HepG2 (cell line): ENCODE data around the gene MAP2K3. TPM values are rescaled to one million over a fixed set of nuclear protein-coding genes. Genes with fewer than 3 reads are reported as not detected.

Experiments used
- ATAC-seq: fragments of 200-7000 bp; cut with Tn5 transposase; 3 replicates; pipeline ENCODE4 v1.9.1; 2020; ENCODE audit warnings: mild to moderate bottlenecking, moderate library complexity
- BruUV-seq: library from RNA; stranded (reverse); fragments of 400-500 nt; replicated peaks from 2 replicates; lab custom pipeline; 2021; lab: Mats Ljungman, UMichigan
- CTCF ChIA-PET: fragments of 300-600 bp; formaldehyde crosslinking; extraction: SDS; loops from one replicate; lab custom pipeline; 2021; ENCODE audit warnings: low total read pairs, inconsistent platforms, low intra/inter-chr PET ratio; lab: Yijun Ruan, JAX
- POLR2A ChIA-PET: fragments of 350-600 bp; sonication (Branson Sonifier 250); formaldehyde crosslinking; loops from one replicate; lab custom pipeline; 2020; ENCODE audit warnings: antibody characterized with exemption, inconsistent platforms; lab: Yijun Ruan, JAX
- DNase-seq: peaks from one replicate; pipeline ENCODE4 v3.0.0-alpha.2; 2015; ENCODE audit warnings: low spot score
- FAIRE-seq: peaks from 3 replicates; lab custom pipeline; 2011; peaks lifted over from hg19 to GRCh38; lab: Jason Lieb, UNC
- H2AFZ ChIP-seq: one replicate; pipeline ENCODE4 v1.6.1; 2011; ENCODE audit warnings: low read length, inconsistent platforms
- H3K27ac ChIP-seq: fragments of 300-600 bp; 3 replicates; pipeline ENCODE4 v1.8.0; 2011; ENCODE audit warnings: mixed run types, mild to moderate bottlenecking, mixed read lengths, low read length, inconsistent platforms; ENCODE audit not compliant: insufficient read depth; ENCODE audit errors: extremely low read length
- H3K27me3 ChIP-seq, 2 experiments: fragments of 200-600 bp in 1 of 2; 2 replicates in 1 of 2; 3 replicates in 1 of 2; pipeline versions ENCODE4 v1.6.0 to v1.8.0; 2011; ENCODE audit warnings: low read length in 2 of 2, mild to moderate bottlenecking in 2 of 2, moderate library complexity in 2 of 2, inconsistent platforms in 1 of 2; ENCODE audit not compliant: insufficient read depth in 2 of 2, control insufficient read depth in 1 of 2
- H3K36me3 ChIP-seq, 2 experiments: fragments of 200-600 bp in 1 of 2; replicated peaks in 1 of 2; 2 replicates in 1 of 2; 3 replicates in 1 of 2; pipeline versions ENCODE4 v1.5.1 to v1.8.0; 2011; ENCODE audit warnings: low read length in 2 of 2, inconsistent platforms in 1 of 2; ENCODE audit not compliant: insufficient read depth in 2 of 2, control insufficient read depth in 1 of 2
- H3K4me1 ChIP-seq: 2 replicates; pipeline ENCODE4 v1.5.1; 2012; ENCODE audit warnings: low read length, inconsistent platforms; ENCODE audit not compliant: insufficient read depth
- H3K4me2 ChIP-seq: 2 replicates; pipeline ENCODE4 v1.6.0; 2011; ENCODE audit warnings: low read depth, low read length, inconsistent platforms
- H3K4me3 ChIP-seq, 3 experiments: fragments of 200-600 bp in 1 of 3; sonication (generic), shearing (Covaris generic) in 1 of 3; replicated peaks in 1 of 3; 2 replicates each; pipeline ENCODE4 v1.5.1; 2011 to 2016; ENCODE audit warnings: low read length in 3 of 3, inconsistent platforms in 2 of 3, low read depth in 2 of 3, mild to moderate bottlenecking in 2 of 3, control low read depth in 1 of 3, mixed read lengths in 1 of 3; ENCODE audit not compliant: insufficient read depth in 1 of 3
- H3K79me2 ChIP-seq: one replicate; pipeline ENCODE4 v1.6.1; 2011; ENCODE audit warnings: low read length, inconsistent platforms; ENCODE audit not compliant: insufficient read depth
- H3K9ac ChIP-seq: 2 replicates; pipeline ENCODE4 v1.6.0; 2011; ENCODE audit warnings: mild to moderate bottlenecking, low read depth, low read length, inconsistent platforms; ENCODE audit not compliant: insufficient read depth
- H3K9me3 ChIP-seq: 2 replicates; pipeline ENCODE4 v1.5.1; 2012; ENCODE audit warnings: mild to moderate bottlenecking, low read length
- H4K20me1 ChIP-seq: 2 replicates; pipeline ENCODE4 v1.6.0; 2011; ENCODE audit warnings: inconsistent platforms, mild to moderate bottlenecking, low read length, moderate library complexity; ENCODE audit not compliant: insufficient read depth
- MIER3 ChIP-seq: IDR thresholded peaks from 2 replicates; pipeline ENCODE4 v1.6.1; 2016; ENCODE audit warnings: missing compliant biosample characterization, borderline replicate concordance
- SAP130 ChIP-seq: IDR thresholded peaks from 2 replicates; pipeline ENCODE4 v1.6.1; 2016; ENCODE audit warnings: low read depth
- ZNF329 ChIP-seq: sonication (generic); formaldehyde crosslinking; IDR thresholded peaks from 2 replicates; pipeline ENCODE4 v1.9.0; 2021; ENCODE audit warnings: low read depth, mild to moderate bottlenecking, missing genetic modification reagents
- ZNF724P ChIP-seq: sonication (generic); formaldehyde crosslinking; IDR thresholded peaks from 2 replicates; pipeline ENCODE4 v1.8.0; 2022; ENCODE audit warnings: missing genetic modification reagents, borderline replicate concordance
- ZNF83 ChIP-seq: sonication (generic); formaldehyde crosslinking; IDR thresholded peaks from 2 replicates; pipeline ENCODE4 v1.4.0; 2020; ENCODE audit warnings: missing genetic modification reagents, mild to moderate bottlenecking, borderline replicate concordance
- WGBS: methylation state at CpG from one replicate; pipeline ENCODE4 v1.1.6; 2017; ENCODE audit warnings: low lambda C conversion rate; 5-methylcytosine and 5-hydroxymethylcytosine counted together
- in situ Hi-C: cut with HindIII; loops from 2 replicates; pipeline ENCODE4 v1.10.0; 2017; ENCODE audit warnings: low pct_unique_long_range_greater_than_20kb; ENCODE audit not compliant: extremely low pct_ligation_motif_present
- intact Hi-C: fragments of 100-400 bp; cut with micrococcal nuclease; formaldehyde crosslinking; loops from one replicate; pipeline ENCODE4 v1.10.0; 2022; ENCODE audit not compliant: unreplicated experiment
- polyA plus RNA-seq, 8 experiments: library from polyadenylated mRNA; depleted of rRNA in 3 of 8; stranded (reverse) in 7 of 8; unstranded in 1 of 8; fragments of >200 nt; fragmentation: Illumina TruSeq in 4 of 8; extraction: Trizol in 4 of 8; gene quantifications; 2 replicates each; pipeline versions ENCODE4 v1.2.1 to v1.2.3, GENCODE V29; 2011 to 2016; ENCODE audit warnings: low read depth in 4 of 8, missing spikeins in 1 of 8, mixed read lengths in 1 of 8; ENCODE audit not compliant: insufficient read depth in 1 of 8
- total RNA-seq, 5 experiments: library from RNA; depleted of rRNA; stranded (reverse); fragments of >200 nt; fragmentation: Illumina TruSeq; extraction: Trizol; gene quantifications; 2 replicates each; pipeline ENCODE4 v1.2.3, GENCODE V29; 2016; ENCODE audit warnings: low read depth in 1 of 5
- TF ChIP-seq, protein P1 (sequence below): sonication (generic); formaldehyde crosslinking; IDR thresholded peaks from 2 replicates; pipeline ENCODE4 v1.8.1; 2023; ENCODE audit warnings: missing genetic modification reagents, mild to moderate bottlenecking, borderline replicate concordance
- TF ChIP-seq, protein P2 (sequence below): IDR thresholded peaks from 2 replicates; pipeline ENCODE4 v1.6.1; 2016; ENCODE audit warnings: low read depth, borderline replicate concordance
- TF ChIP-seq, protein P3 (sequence below): sonication (generic); formaldehyde crosslinking; IDR thresholded peaks from 2 replicates; pipeline ENCODE4 v1.5.1; 2020; ENCODE audit warnings: missing genetic modification reagents, mild to moderate bottlenecking, borderline replicate concordance
- TF ChIP-seq, protein P4 (sequence below): IDR thresholded peaks from 2 replicates; pipeline ENCODE4 v1.6.1; 2016; ENCODE audit warnings: low read depth, control low read depth

The MAP2K3 gene
- total and polyA plus RNA-seq, 2 of the 13 experiments (the other 11 are each of a cell fraction or from before 2014, with no cell fraction given): 20.5 to 27.4 TPM

DNA sequence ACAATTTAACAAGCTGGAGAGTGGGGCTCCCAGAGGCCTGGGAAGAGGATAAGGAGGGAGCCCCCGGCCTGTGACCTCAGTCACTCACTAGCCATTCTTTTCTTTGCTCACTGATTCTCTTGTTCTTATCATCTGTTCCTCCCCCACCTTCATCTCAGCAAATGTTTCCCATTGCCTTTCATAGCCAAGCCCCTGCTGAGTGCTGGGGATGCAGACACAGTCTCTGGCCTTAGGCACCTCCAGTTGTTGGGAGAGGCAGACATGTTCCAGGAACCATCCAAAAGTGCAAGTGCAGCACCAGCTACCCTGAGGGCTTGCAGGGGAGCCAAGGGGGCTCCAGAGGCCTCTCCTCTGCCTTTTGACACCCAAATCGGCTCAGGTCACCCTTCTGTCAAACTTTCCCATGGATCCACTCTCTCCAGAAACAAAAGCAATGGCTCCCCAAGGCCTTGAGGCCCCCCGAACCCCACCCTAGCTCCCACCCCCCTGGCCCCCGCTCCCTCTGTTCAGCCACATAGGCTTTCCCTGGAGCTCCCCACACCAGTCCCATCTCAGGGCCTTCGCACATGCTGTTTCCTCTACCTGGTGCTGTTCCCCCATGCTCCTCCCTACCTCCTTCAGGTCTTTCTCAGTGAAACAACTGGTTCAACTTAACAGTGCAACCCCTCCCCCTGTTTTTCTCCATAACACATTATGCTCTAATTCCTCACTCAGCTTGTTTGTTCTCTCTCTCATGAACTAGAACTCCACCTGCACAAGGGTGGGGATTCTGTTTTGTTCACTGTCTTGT, 76.7 kb downstream of the MAP2K3 start:
- ChIA-PET CTCF (no interaction called here), POLR2A (no interaction called here)
- H3K4me3 ChIP-seq: no peak overlapping the region
- H3K9ac ChIP-seq: no peak overlapping the region
- in situ Hi-C loops (no loop called here), intact Hi-C loops (no loop called here)
- no peaks in the 10 kb centered on the region for H4K20me1 ChIP-seq
- ATAC-seq (no peak), DNase-seq (no peak), FAIRE-seq (no peak)
- no peak overlapping the region for H3K4me2 ChIP-seq
- WGBS: 14% methylated on average over 5 of the region's 5 CpGs
- BruUV-seq: no TSS peak
- no peaks in the 10 kb centered on the region for H3K79me2 ChIP-seq
- no peaks in the 10 kb centered on the region for H3K9me3 ChIP-seq
- H3K4me1 ChIP-seq: no peaks in the 10 kb centered on the region
- no peaks in the 10 kb centered on the region for H3K36me3 ChIP-seq
- H3K27ac ChIP-seq: no peak overlapping the region
- TF ChIP-seq SAP130 (CRISPR knock-in tag) (no peak), MIER3 (CRISPR knock-in tag) (no peak), ZNF329 (CRISPR knock-in tag) (no peak)
- H2AFZ ChIP-seq: no peak overlapping the region
- peaks cover 0 to 12% of the 10 kb centered on the region in 2 experiments; a peak in 1 of 5 replicates for H3K27me3 ChIP-seq

GRCh38 chr17:21362331-21362931, 77.9 kb downstream of the MAP2K3 start:
- no peaks in the 10 kb centered on the region for H3K4me1 ChIP-seq
- H3K4me3 ChIP-seq: no peak overlapping the region
- H2AFZ ChIP-seq: no peak overlapping the region
- intact Hi-C loops: no loop called here
- DNase-seq (no peak), FAIRE-seq (no peak), ATAC-seq (no peak)
- BruUV-seq: no TSS peak
- in situ Hi-C loops: no loop called here
- H3K79me2 ChIP-seq: no peaks in the 10 kb centered on the region
- H3K27me3 ChIP-seq: peaks cover 0 to 19% of the 10 kb centered on the region in 2 experiments; a peak in 2 of 5 replicates
- H3K27ac ChIP-seq: no peak overlapping the region
- CTCF ChIA-PET: no interaction called here
- H3K4me2 ChIP-seq: no peak overlapping the region
- no peaks in the 10 kb centered on the region for H3K9me3 ChIP-seq
- POLR2A ChIA-PET: no interaction called here
- H4K20me1 ChIP-seq: no peaks in the 10 kb centered on the region
- no peak overlapping the region for H3K9ac ChIP-seq
- no peaks in the 10 kb centered on the region for H3K36me3 ChIP-seq
- TF ChIP-seq ZNF83 (CRISPR knock-in tag) (no peak), ZNF724P (no peak)
- TF ChIP-seq, protein P1, sequence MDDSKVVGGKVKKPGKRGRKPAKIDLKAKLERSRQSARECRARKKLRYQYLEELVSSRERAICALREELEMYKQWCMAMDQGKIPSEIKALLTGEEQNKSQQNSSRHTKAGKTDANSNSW (CRISPR knock-in tag): no peak
- TF ChIP-seq, protein P2, sequence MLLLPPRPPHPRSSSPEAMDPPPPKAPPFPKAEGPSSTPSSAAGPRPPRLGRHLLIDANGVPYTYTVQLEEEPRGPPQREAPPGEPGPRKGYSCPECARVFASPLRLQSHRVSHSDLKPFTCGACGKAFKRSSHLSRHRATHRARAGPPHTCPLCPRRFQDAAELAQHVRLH (CRISPR knock-in tag): no peak
- TF ChIP-seq, protein P3, sequence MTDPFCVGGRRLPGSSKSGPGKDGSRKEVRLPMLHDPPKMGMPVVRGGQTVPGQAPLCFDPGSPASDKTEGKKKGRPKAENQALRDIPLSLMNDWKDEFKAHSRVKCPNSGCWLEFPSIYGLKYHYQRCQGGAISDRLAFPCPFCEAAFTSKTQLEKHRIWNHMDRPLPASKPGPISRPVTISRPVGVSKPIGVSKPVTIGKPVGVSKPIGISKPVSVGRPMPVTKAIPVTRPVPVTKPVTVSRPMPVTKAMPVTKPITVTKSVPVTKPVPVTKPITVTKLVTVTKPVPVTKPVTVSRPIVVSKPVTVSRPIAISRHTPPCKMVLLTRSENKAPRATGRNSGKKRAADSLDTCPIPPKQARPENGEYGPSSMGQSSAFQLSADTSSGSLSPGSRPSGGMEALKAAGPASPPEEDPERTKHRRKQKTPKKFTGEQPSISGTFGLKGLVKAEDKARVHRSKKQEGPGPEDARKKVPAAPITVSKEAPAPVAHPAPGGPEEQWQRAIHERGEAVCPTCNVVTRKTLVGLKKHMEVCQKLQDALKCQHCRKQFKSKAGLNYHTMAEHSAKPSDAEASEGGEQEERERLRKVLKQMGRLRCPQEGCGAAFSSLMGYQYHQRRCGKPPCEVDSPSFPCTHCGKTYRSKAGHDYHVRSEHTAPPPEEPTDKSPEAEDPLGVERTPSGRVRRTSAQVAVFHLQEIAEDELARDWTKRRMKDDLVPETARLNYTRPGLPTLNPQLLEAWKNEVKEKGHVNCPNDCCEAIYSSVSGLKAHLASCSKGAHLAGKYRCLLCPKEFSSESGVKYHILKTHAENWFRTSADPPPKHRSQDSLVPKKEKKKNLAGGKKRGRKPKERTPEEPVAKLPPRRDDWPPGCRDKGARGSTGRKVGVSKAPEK (CRISPR knock-in tag): no peak
- TF ChIP-seq, protein P4, sequence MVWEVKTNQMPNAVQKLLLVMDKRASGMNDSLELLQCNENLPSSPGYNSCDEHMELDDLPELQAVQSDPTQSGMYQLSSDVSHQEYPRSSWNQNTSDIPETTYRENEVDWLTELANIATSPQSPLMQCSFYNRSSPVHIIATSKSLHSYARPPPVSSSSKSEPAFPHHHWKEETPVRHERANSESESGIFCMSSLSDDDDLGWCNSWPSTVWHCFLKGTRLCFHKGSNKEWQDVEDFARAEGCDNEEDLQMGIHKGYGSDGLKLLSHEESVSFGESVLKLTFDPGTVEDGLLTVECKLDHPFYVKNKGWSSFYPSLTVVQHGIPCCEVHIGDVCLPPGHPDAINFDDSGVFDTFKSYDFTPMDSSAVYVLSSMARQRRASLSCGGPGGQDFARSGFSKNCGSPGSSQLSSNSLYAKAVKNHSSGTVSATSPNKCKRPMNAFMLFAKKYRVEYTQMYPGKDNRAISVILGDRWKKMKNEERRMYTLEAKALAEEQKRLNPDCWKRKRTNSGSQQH (CRISPR knock-in tag): no peak
